IMR-90 (cell line): ENCODE data around the gene RING1. TPM values are rescaled to one million over a fixed set of nuclear protein-coding genes. Genes with fewer than 3 reads are reported as not detected.

ENCODE experiments used
- ATAC-seq: fragments of 200-7000 bp; cut with Tn5 transposase; 2 replicates; pipeline ENCODE4 v1.9.1; 2020; ENCODE audit warnings: low read depth, mild to moderate bottlenecking, moderate library complexity
- BruUV-seq: library from RNA; stranded (reverse); fragments of 400-500 nt; replicated peaks from 2 replicates; lab custom pipeline; 2021; lab: Mats Ljungman, UMichigan
- CTCF ChIA-PET: fragments of 300-600 bp; formaldehyde crosslinking; extraction: SDS; loops from one replicate; lab custom pipeline; 2021; ENCODE audit warnings: antibody characterized with exemption; lab: Yijun Ruan, JAX
- POLR2A ChIA-PET: fragments of 300-600 bp; sonication (Branson Sonifier 250); formaldehyde crosslinking; loops from one replicate; lab custom pipeline; 2022; ENCODE audit warnings: antibody characterized with exemption; ENCODE audit not compliant: unreplicated experiment; lab: Charles Lee
- DNase-seq: peaks from one replicate; pipeline ENCODE4 v3.0.0; 2013
- H2AFZ ChIP-seq: replicated peaks from 2 replicates; pipeline ENCODE3; 2013; ENCODE audit warnings: low read length, mild to moderate bottlenecking; ENCODE audit not compliant: poor library complexity
- H2AK5ac ChIP-seq: 2 replicates; pipeline ENCODE4 v1.6.1; 2013; ENCODE audit warnings: low read depth, low read length, inconsistent platforms
- H2AK9ac ChIP-seq: replicated peaks from 2 replicates; pipeline ENCODE3; 2013; ENCODE audit warnings: mild to moderate bottlenecking, low read depth, low read length, moderate library complexity; ENCODE audit not compliant: poor library complexity
- H2BK120ac ChIP-seq: 2 replicates; pipeline ENCODE4 v1.6.1; 2013; ENCODE audit warnings: low read depth, low read length, inconsistent platforms
- H2BK15ac ChIP-seq: 3 replicates; pipeline ENCODE4 v1.6.1; 2013; ENCODE audit warnings: low read depth, low read length, inconsistent platforms
- H2BK20ac ChIP-seq: 2 replicates; pipeline ENCODE4 v1.6.1; 2013; ENCODE audit warnings: low read depth, mild to moderate bottlenecking, inconsistent platforms, low read length, moderate library complexity
- H2BK5ac ChIP-seq: 2 replicates; pipeline ENCODE4 v1.6.1; 2013; ENCODE audit warnings: mild to moderate bottlenecking, low read depth, low read length, inconsistent platforms; ENCODE audit not compliant: poor library complexity, severe bottlenecking
- H3K14ac ChIP-seq: replicated peaks from 2 replicates; pipeline ENCODE4 v1.6.1; 2013; ENCODE audit warnings: low read depth, low read length, inconsistent platforms
- H3K18ac ChIP-seq: 2 replicates; pipeline ENCODE4 v1.6.1; 2013; ENCODE audit warnings: low read depth, low read length, control low read depth
- H3K23ac ChIP-seq: 2 replicates; pipeline ENCODE4 v1.6.1; 2013; ENCODE audit warnings: low read depth, low read length, inconsistent platforms
- H3K27ac ChIP-seq: 2 replicates; pipeline ENCODE4 v1.5.1; 2013; ENCODE audit warnings: mild to moderate bottlenecking, control low read depth, low read length; ENCODE audit not compliant: insufficient read depth
- H3K27me3 ChIP-seq: 2 replicates; pipeline ENCODE4 v1.6.1; 2013; ENCODE audit warnings: low read length; ENCODE audit not compliant: control insufficient read depth, insufficient read depth
- H3K36me3 ChIP-seq: 2 replicates; pipeline ENCODE4 v1.6.1; 2013; ENCODE audit warnings: low read length, mixed read lengths; ENCODE audit not compliant: control insufficient read depth, insufficient read depth
- H3K4ac ChIP-seq: 2 replicates; pipeline ENCODE4 v1.6.1; 2013; ENCODE audit warnings: low read depth, low read length, inconsistent platforms
- H3K4me1 ChIP-seq: 2 replicates; pipeline ENCODE4 v1.6.1; 2013; ENCODE audit warnings: low read length, mixed read lengths; ENCODE audit not compliant: control insufficient read depth, insufficient read depth
- H3K4me2 ChIP-seq: 2 replicates; pipeline ENCODE4 v1.6.1; 2013; ENCODE audit warnings: low read depth, mild to moderate bottlenecking, control low read depth, low read length, moderate library complexity
- H3K4me3 ChIP-seq: 2 replicates; pipeline ENCODE4 v1.5.1; 2013; ENCODE audit warnings: low read depth, mild to moderate bottlenecking, control low read depth, low read length, moderate library complexity; ENCODE audit not compliant: insufficient read depth
- H3K56ac ChIP-seq: 2 replicates; pipeline ENCODE4 v1.6.1; 2013; ENCODE audit warnings: low read length, inconsistent platforms; ENCODE audit not compliant: insufficient read depth; ENCODE audit errors: extremely low read depth
- H3K79me1 ChIP-seq, 2 experiments: 2 replicates each; pipeline ENCODE4 v1.6.1; 2013; ENCODE audit warnings: low read length in 2 of 2, inconsistent platforms in 1 of 2, low read depth in 1 of 2
- H3K9ac ChIP-seq: 2 replicates; pipeline ENCODE4 v1.6.1; 2013; ENCODE audit warnings: low read depth, low read length, control low read depth
- H3K9me1 ChIP-seq: 2 replicates; pipeline ENCODE4 v1.6.1; 2013; ENCODE audit warnings: low read length, inconsistent platforms; ENCODE audit not compliant: insufficient read depth
- H3K9me3 ChIP-seq: 2 replicates; pipeline ENCODE4 v1.6.1; 2013; ENCODE audit warnings: low read length; ENCODE audit not compliant: control insufficient read depth, insufficient read depth
- H4K20me1 ChIP-seq: 2 replicates; pipeline ENCODE4 v1.6.1; 2013; ENCODE audit warnings: low read length, inconsistent platforms; ENCODE audit not compliant: insufficient read depth
- H4K5ac ChIP-seq: 2 replicates; pipeline ENCODE4 v1.6.1; 2013; ENCODE audit warnings: mild to moderate bottlenecking, low read depth, low read length, control low read depth
- H4K8ac ChIP-seq, 2 experiments: 2 replicates each; pipeline ENCODE4 v1.6.1; 2013; ENCODE audit warnings: low read depth in 2 of 2, low read length in 2 of 2, control low read depth in 1 of 2, inconsistent platforms in 1 of 2
- H4K91ac ChIP-seq: 2 replicates; pipeline ENCODE4 v1.6.1; 2013; ENCODE audit warnings: low read depth, low read length, inconsistent platforms; ENCODE audit not compliant: insufficient read depth
- BHLHE40 ChIP-seq: fragments of 150-350 bp; IDR thresholded peaks from 2 replicates; pipeline ENCODE4 v1.6.1; 2016; ENCODE audit warnings: mild to moderate bottlenecking, low read depth, low read length
- CEBPB ChIP-seq: IDR thresholded peaks from 2 replicates; pipeline ENCODE4 v1.6.1; 2012; ENCODE audit warnings: low read depth, low read length, improper control_type of control experiment
- CHD1 ChIP-seq: IDR thresholded peaks from 2 replicates; pipeline ENCODE4 v1.6.1; 2012; ENCODE audit warnings: low read depth, low read length, improper control_type of control experiment
- CTCF ChIP-seq: conservative IDR thresholded peaks from 2 replicates; pipeline ENCODE4 v1.5.1; 2012; ENCODE audit warnings: mild to moderate bottlenecking, low read depth, low read length, improper control_type of control experiment
- MAZ ChIP-seq: IDR thresholded peaks from 2 replicates; pipeline ENCODE4 v1.6.1; 2012; ENCODE audit warnings: low read depth, mild to moderate bottlenecking, low read length, improper control_type of control experiment, moderate library complexity, borderline replicate concordance
- MXI1 ChIP-seq: IDR thresholded peaks from 2 replicates; pipeline ENCODE4 v1.6.1; 2012; ENCODE audit warnings: low read depth, mild to moderate bottlenecking, low read length, moderate library complexity, borderline replicate concordance
- NFE2L2 ChIP-seq: fragments of 150-350 bp; IDR thresholded peaks from 2 replicates; pipeline ENCODE4 v1.6.1; 2016; ENCODE audit warnings: low read depth, mild to moderate bottlenecking, low read length
- POLR2A ChIP-seq: IDR thresholded peaks from 2 replicates; pipeline ENCODE4 v1.6.1; 2012; ENCODE audit warnings: mild to moderate bottlenecking, low read depth, low read length
- RAD21 ChIP-seq: IDR thresholded peaks from 2 replicates; pipeline ENCODE4 v1.6.1; 2012; ENCODE audit warnings: low read length, improper control_type of control experiment
- RCOR1 ChIP-seq: IDR thresholded peaks from 2 replicates; pipeline ENCODE4 v1.6.1; 2012; ENCODE audit warnings: mild to moderate bottlenecking, low read length, improper control_type of control experiment; ENCODE audit not compliant: insufficient replicate concordance
- RFX5 ChIP-seq: IDR thresholded peaks from 2 replicates; pipeline ENCODE4 v1.8.0; 2012; ENCODE audit warnings: low read depth, mild to moderate bottlenecking, low read length, moderate library complexity
- WGBS, 2 experiments: methylation state at CpG; one replicate each; pipeline versions ENCODE4 v1.1.5 to v1.1.7; 2013; ENCODE audit warnings: missing lambda C conversion rate in 2 of 2; ENCODE audit not compliant: insufficient read length in 1 of 2; ENCODE audit errors: extremely low coverage in 2 of 2; 5-methylcytosine and 5-hydroxymethylcytosine counted together
- dilution Hi-C: fragments of 300-500 bp; cut with HindIII; formaldehyde crosslinking; loops from one replicate; pipeline ENCODE4 v1.14.3; 2018; ENCODE audit warnings: low sequenced_read_pairs; ENCODE audit not compliant: unreplicated experiment
- in situ Hi-C: fragments of 300-500 bp; cut with MboI; formaldehyde crosslinking; loops from 3 replicates; pipeline ENCODE4 v1.14.3; 2019; ENCODE audit warnings: low sequenced_read_pairs, inconsistent platforms, mixed read lengths
- intact Hi-C: fragments of 100-400 bp; cut with micrococcal nuclease; formaldehyde crosslinking; loops from 2 replicates; pipeline ENCODE4 v1.10.0; 2022
- polyA plus RNA-seq, 3 experiments: library from polyadenylated mRNA; depleted of rRNA; stranded (reverse); fragments of >200 nt; gene quantifications; 2 replicates each; pipeline ENCODE4 v1.2.3, GENCODE V29; 2012; ENCODE audit warnings: low replicate concordance in 1 of 3
- total RNA-seq: library from RNA; depleted of rRNA; stranded (reverse); fragments of >200 nt; gene quantifications from 2 replicates; pipeline ENCODE4 v1.2.3, GENCODE V29; 2012
- TF ChIP-seq, protein P1 (sequence below): fragments of 150-350 bp; IDR thresholded peaks from 2 replicates; pipeline ENCODE4 v1.6.1; 2017; ENCODE audit warnings: mild to moderate bottlenecking, antibody characterized with exemption, low read length, low read depth

The RING1 gene
- total and polyA plus RNA-seq, 2 of the 4 experiments (the other 2 are of a cell fraction) = 14.9 to 40.8 TPM

- Histone ChIP-seq H4K91ac (peak overlapping the region; percentile 91), H3K4me3 (peak overlapping the region; percentile 64), H3K9me1 (peaks cover 11% of the 10 kb centered on the region), H4K5ac (peak overlapping the region; percentile 89), H4K20me1 (peaks cover 3% of the 10 kb centered on the region; the same call in 1 of the 2 replicates), H2BK5ac (peak overlapping the region; percentile 92), H3K27me3 (no peaks in the 10 kb centered on the region), H3K4me2 (peak overlapping the region; percentile 90), H3K56ac (peak overlapping the region; percentile 88), H3K4ac (peak overlapping the region; percentile 97), H3K4me1 (peaks cover 12% of the 10 kb centered on the region), H4K8ac (peak overlapping the region; percentile 74 to 96), H2BK20ac (peak overlapping the region; percentile 64; the same call in 1 of the 2 replicates), H3K18ac (peak overlapping the region; percentile 87), H2BK120ac (peak overlapping the region; percentile 83), H3K23ac (peak overlapping the region; percentile 95), H3K79me1 (peaks cover 0 to 24% of the 10 kb centered on the region in 2 experiments; a peak in 2 of 4 replicates), H3K9ac (peak overlapping the region; percentile 93), H2AK9ac (peak overlapping the region; percentile 97), H3K14ac (peak overlapping the region; percentile 96), H3K36me3 (peaks cover 8% of the 10 kb centered on the region; the same call in 1 of the 2 replicates), H3K27ac (peak overlapping the region; percentile 95), H2BK15ac (peak overlapping the region; percentile 64; the same call in 1 of the 3 replicates), H2AFZ (peak overlapping the region; percentile 94), H3K9me3 (no peaks in the 10 kb centered on the region), H2AK5ac (peak overlapping the region; percentile 97)
- CTCF ChIA-PET = interaction anchor here (0.6 to 1.4 kb wide), 8 partner anchors 14 to 233 kb away, joined by 3 to 6 read pairs (median 3); no protein-coding TSS in a partner anchor
- in situ Hi-C loops = loop anchor here (5.0 to 10.0 kb wide), 3 partner anchors 87 to 232 kb away; no protein-coding TSS in a partner anchor
- no TSS peak for BruUV-seq
- intact Hi-C loops = loop anchor here (1.0 to 5.0 kb wide), 7 partner anchors 48 to 362 kb away; partner anchors contain the start of genes RXRB and SLC39A7
- DNase-seq (peak; percentile 99), ATAC-seq (peak; percentile 87)
- POLR2A ChIA-PET = interaction anchor here (0.6 kb wide), 1 partner anchor 96 kb away, joined by 8 read pairs; no protein-coding TSS in a partner anchor
- WGBS, 2 experiments = 1% methylated on average over 22 of the region's 58 CpGs; no CpG with 5 or more reads in 1 of the 2 experiments
- dilution Hi-C loops = no loop called here
- TF ChIP-seq BHLHE40 (no peak; the same call in 1 of the 2 replicates), MAZ (peak; percentile 56; the same call in 1 of the 2 replicates), POLR2A (peak; percentile 88), RFX5 (no peak), CEBPB (no peak), RAD21 (no peak), RCOR1 (no peak), CHD1 (no peak), MXI1 (peak; percentile 66; the same call in 1 of the 2 replicates), NFE2L2 (peak; percentile 31; the same call in 1 of the 2 replicates), CTCF (0 out of 2 replicates have a peak, but pooled peaks have one; percentile 20)
- TF ChIP-seq, protein P1, sequence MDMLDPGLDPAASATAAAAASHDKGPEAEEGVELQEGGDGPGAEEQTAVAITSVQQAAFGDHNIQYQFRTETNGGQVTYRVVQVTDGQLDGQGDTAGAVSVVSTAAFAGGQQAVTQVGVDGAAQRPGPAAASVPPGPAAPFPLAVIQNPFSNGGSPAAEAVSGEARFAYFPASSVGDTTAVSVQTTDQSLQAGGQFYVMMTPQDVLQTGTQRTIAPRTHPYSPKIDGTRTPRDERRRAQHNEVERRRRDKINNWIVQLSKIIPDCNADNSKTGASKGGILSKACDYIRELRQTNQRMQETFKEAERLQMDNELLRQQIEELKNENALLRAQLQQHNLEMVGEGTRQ = no peak
Observed at GRCh38 chr6:33248932-33249731, 40.8 kb downstream of the RING1 start.
